ENCODE results near the gene PEX14. TPM values are rescaled to one million over a fixed set of nuclear protein-coding genes. Genes with fewer than 3 reads are reported as not detected.

Gene PEX14
- total RNA-seq, 1 donor from 2014 or later = 10.6 TPM

DNA sequence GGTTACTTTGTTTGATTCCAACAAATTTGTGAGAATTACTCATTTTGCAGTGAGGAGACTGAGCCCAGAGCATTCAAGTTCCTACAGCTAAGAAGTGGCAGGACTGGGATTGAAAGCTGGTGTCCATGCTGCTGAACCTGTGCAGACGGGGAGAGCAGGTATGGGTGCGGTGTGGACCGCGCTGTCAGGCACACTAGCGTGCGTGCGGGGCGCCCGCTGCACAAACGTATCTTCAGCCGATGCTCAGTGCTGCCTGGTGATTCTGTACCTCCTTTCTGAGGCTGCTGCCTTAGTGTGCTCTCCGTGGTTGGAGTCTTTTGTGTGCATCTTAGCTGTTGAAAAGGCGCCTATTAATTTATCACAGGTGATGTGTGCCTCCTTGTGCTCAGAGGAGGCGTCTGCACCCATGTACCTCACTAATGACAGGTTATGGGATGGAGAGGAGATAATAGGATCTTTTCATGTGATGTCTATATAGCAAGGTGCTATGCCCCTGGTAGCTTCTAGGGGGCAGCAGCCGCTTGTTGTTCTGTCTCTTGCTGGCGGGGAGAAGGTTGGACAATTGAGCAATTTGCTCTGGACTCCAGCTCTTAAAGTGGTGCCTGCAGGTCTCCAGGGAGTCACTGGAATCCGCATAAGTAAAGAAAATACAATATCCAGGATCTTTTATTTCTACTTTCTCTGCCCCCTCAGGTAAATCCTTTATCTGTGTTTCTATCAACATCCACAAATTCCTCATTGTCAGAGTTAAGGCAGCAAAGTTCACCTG is 32.5 kb downstream of the PEX14 start:
- TF ChIP-seq, protein P1, sequence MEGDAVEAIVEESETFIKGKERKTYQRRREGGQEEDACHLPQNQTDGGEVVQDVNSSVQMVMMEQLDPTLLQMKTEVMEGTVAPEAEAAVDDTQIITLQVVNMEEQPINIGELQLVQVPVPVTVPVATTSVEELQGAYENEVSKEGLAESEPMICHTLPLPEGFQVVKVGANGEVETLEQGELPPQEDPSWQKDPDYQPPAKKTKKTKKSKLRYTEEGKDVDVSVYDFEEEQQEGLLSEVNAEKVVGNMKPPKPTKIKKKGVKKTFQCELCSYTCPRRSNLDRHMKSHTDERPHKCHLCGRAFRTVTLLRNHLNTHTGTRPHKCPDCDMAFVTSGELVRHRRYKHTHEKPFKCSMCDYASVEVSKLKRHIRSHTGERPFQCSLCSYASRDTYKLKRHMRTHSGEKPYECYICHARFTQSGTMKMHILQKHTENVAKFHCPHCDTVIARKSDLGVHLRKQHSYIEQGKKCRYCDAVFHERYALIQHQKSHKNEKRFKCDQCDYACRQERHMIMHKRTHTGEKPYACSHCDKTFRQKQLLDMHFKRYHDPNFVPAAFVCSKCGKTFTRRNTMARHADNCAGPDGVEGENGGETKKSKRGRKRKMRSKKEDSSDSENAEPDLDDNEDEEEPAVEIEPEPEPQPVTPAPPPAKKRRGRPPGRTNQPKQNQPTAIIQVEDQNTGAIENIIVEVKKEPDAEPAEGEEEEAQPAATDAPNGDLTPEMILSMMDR (IDR thresholded peaks at IDR 0.05) = peak; percentile 76 to 94 (median 85)
- Histone ChIP-seq H3K27me3 (no peaks in the 10 kb centered on the region), H3K27ac (no peak overlapping the region), H3K9me3 (no peaks in the 10 kb centered on the region), H3K4me1 (peaks cover 13 to 16% of the 10 kb centered on the region in 2 donors), H3K4me3 (peak overlapping the region in 1 of 2 donors; percentile 14), H3K36me3 (no peaks in the 10 kb centered on the region)
- peak in 1 of 2 donors; percentile 84 for DNase-seq (ENCODE audit: low spot score in 2 of 2)
- intact Hi-C loops (cut with DNase I) = loop anchor here (1.0 to 5.0 kb wide), 2 partner anchors 360 to 435 kb away; no protein-coding TSS in a partner anchor

- H3K4me1 ChIP-seq = peaks cover 13 to 16% of the 10 kb centered on the region in 2 donors
- no peak overlapping the region for H3K4me3 ChIP-seq
- no peaks in the 10 kb centered on the region for H3K9me3 ChIP-seq
- no peaks in the 10 kb centered on the region for H3K36me3 ChIP-seq
- intact Hi-C loops (cut with DNase I) = loop anchor here (5.0 kb wide), 1 partner anchor 434 kb away; no protein-coding TSS in a partner anchor
- no peaks in the 10 kb centered on the region for H3K27me3 ChIP-seq
- DNase-seq (ENCODE audit: low spot score in 2 of 2) = no peak
- TF ChIP-seq, protein P1 (IDR thresholded peaks at IDR 0.05) = no peak
- H3K27ac ChIP-seq = no peak overlapping the region
These were observed 33.8 kb downstream of the PEX14 start for GRCh38 chr1:10508511-10508951.

DNA sequence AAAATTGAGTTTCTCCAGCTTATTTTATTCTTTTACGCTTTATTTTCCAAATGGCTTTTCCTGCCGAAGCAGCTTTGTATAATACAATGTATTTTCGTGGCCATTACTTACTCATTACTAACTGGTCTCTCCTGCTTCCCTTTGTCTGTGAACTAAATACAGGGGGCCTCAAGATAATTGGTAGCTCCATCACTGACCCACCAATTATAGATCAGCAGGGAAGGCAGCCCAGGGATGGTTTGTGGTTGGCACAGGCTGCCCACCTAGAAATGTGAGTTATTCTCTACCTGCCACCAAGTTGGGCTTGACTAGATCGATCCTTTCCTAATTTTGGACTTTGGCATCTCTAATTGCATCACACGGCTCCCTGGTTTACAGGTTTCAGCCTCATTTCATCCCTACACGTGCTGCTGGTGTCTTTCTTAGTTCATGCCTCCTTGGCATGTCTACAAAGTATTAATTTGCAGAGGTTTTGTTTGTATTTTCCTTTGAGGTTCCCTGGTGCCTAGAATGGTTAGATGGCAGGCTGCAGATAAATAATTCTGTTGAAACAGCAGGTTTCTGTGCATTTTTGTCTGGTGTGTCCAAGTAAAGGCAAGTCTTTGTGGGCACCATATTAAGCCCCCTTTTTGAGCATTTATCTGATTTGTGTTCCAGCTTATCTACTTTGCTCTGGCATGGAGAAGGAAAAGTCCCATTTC is 35.2 kb downstream of the PEX14 start:
- H3K4me3 ChIP-seq = no peak overlapping the region
- no peaks in the 10 kb centered on the region for H3K36me3 ChIP-seq
- H3K9me3 ChIP-seq = no peaks in the 10 kb centered on the region
- no peaks in the 10 kb centered on the region for H3K27me3 ChIP-seq
- H3K4me1 ChIP-seq = peaks cover 13 to 16% of the 10 kb centered on the region in 2 donors
- TF ChIP-seq, protein P1 (IDR thresholded peaks at IDR 0.05) = no peak
- DNase-seq (ENCODE audit: low spot score in 2 of 2) = no peak
- no peak overlapping the region for H3K27ac ChIP-seq
- intact Hi-C loops (cut with DNase I) = loop anchor here (2.0 to 5.0 kb wide), 5 partner anchors 17 to 432 kb away; partner anchors contain the start of gene CASZ1

DNA sequence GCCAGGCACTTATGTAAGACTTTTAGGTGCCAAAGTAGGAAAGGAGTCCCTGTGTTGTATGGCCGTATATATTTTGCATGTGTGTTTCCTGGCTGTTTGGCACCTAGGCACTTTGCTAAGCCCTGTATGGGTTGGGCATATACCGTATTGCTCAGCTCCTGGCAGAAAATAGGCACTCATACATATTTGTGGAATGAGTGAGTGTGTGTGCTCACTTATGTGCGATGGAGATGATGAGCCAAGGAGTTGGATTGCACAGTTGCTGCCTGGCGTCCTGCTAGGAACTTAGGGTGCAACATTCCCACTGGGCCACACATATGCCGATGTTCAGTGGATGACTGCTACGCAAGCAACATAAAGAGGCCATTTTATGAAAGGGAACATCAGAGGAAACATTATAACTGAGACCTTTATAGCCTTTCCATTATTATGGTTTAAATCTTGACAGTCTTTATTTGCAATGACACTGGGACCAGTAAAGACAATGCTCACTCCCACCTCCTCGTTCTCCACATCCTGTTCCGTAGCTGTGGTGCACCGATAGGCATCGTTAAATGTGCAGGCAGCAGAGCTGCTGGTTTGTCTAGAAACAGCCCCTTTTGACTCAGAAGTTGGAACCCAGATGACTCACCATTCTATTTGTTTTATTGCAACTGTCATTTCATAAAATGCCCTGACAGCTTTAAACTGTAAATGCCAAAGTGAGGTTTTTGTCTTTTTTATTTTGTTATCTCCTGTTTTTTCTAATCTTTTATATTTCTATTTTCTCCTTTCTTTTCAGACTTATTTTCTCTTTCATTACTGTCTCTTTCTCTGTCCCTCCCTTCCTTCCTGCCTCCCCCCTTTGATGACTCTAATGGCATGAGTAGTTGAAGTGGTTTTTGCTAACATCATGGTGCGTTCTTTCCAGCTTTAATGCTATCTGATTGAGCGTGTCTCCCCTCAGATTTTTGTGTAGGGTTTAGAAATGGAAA is 36.1 kb downstream of the PEX14 start:
- intact Hi-C loops (cut with DNase I) = loop anchor here (2.0 to 5.0 kb wide), 4 partner anchors 16 to 286 kb away; partner anchors contain the start of gene CASZ1
- H3K27ac ChIP-seq = peak overlapping the region in 1 of 2 donors; percentile 30
- H3K9me3 ChIP-seq = no peaks in the 10 kb centered on the region
- peak overlapping the region in 1 of 2 donors; percentile 1 for H3K4me3 ChIP-seq
- H3K36me3 ChIP-seq = no peaks in the 10 kb centered on the region
- TF ChIP-seq, protein P1 (IDR thresholded peaks at IDR 0.05) = no peak
- DNase-seq (ENCODE audit: low spot score in 2 of 2) = peak in 1 of 2 donors; percentile 75
- peaks cover 13 to 16% of the 10 kb centered on the region in 2 donors for H3K4me1 ChIP-seq
- H3K27me3 ChIP-seq = no peaks in the 10 kb centered on the region

GRCh38 chr1:10511494-10511885 is 36.7 kb downstream of the PEX14 start:
- H3K27ac ChIP-seq = no peak overlapping the region
- H3K27me3 ChIP-seq = no peaks in the 10 kb centered on the region
- TF ChIP-seq, protein P1 (IDR thresholded peaks at IDR 0.05) = no peak
- DNase-seq (ENCODE audit: low spot score in 2 of 2) = no peak
- no peaks in the 10 kb centered on the region for H3K36me3 ChIP-seq
- intact Hi-C loops (cut with DNase I) = loop anchor here (2.0 to 5.0 kb wide), 4 partner anchors 15 to 286 kb away; partner anchors contain the start of gene CASZ1
- no peak overlapping the region for H3K4me3 ChIP-seq
- H3K9me3 ChIP-seq = no peaks in the 10 kb centered on the region
- H3K4me1 ChIP-seq = peaks cover 13 to 21% of the 10 kb centered on the region in 2 donors
